Right lobe of liver (tissue), 4 donors: ENCODE results near the gene PARVB.

ENCODE experiments used
- CTCF ChIP-seq, 4 donors: fragments of 200-600 bp in 3 of 4; fragments of 450-650 bp in 1 of 4; IDR thresholded peaks; one replicate each; pipeline versions ENCODE4 v1.5.1 to v1.8.0; 2016 to 2022; ENCODE audit warnings: antibody characterized with exemption in 4 of 4, mild to moderate bottlenecking in 2 of 4
- POLR2A ChIP-seq: fragments of 450-650 bp; IDR thresholded peaks from one replicate; pipeline ENCODE4 v1.6.1; 2017; ENCODE audit warnings: antibody characterized with exemption, mild to moderate bottlenecking
- donor health status: DM: no; HTN: no; CAD: no.
- donor health status: DM: no; HTN: no; CAD: no.
- donor health status: DM: no; HTN: yes; CAD: no.

GRCh38 chr22:44212936-44213335 lies 188.8 kb downstream of the PARVB start:
- TF ChIP-seq CTCF (IDR thresholded peaks at IDR 0.05) = no peak
- no peak for TF ChIP-seq POLR2A
